ENCODE results near the gene COL25A1.

- TF ChIP-seq, protein P1, sequence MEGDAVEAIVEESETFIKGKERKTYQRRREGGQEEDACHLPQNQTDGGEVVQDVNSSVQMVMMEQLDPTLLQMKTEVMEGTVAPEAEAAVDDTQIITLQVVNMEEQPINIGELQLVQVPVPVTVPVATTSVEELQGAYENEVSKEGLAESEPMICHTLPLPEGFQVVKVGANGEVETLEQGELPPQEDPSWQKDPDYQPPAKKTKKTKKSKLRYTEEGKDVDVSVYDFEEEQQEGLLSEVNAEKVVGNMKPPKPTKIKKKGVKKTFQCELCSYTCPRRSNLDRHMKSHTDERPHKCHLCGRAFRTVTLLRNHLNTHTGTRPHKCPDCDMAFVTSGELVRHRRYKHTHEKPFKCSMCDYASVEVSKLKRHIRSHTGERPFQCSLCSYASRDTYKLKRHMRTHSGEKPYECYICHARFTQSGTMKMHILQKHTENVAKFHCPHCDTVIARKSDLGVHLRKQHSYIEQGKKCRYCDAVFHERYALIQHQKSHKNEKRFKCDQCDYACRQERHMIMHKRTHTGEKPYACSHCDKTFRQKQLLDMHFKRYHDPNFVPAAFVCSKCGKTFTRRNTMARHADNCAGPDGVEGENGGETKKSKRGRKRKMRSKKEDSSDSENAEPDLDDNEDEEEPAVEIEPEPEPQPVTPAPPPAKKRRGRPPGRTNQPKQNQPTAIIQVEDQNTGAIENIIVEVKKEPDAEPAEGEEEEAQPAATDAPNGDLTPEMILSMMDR (IDR thresholded peaks at IDR 0.05; ENCODE audit: low read depth, low read length), result no peak
- no peak for TF ChIP-seq POLR2A (IDR thresholded peaks at IDR 0.05; ENCODE audit: extremely low read depth, insufficient read length)
Observed at GRCh38 chr4:108786351-108786750, 516.1 kb downstream of the COL25A1 start.

All from NB4 (cell line).